ENCODE data around the gene SPEF2.

SPEF2 gene

DNA sequence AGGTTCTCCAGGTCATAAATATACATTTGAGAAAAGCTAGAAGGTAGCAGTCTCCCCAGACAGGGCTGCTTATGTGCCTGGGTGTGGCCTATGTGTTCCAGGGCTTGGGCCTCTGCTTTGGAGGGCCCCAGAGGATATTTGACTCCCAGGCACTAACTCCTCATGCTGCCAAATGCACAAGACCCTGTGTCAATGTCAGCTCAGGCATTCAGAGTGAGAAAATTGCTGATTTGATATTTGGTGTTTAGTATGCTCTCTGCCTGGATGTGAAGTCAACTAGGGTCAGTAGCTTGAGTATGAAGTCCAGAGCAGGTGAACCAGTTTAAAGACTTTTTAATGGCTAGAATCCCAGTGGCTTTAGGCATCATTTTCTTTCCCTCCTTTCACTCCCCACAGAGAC, 181.5 kb downstream of the SPEF2 start:
- no peak for DNase-seq (ENCODE audit: low spot score)
- Histone ChIP-seq H3K4me3 (no peak overlapping the region), H3K27ac (no peak overlapping the region)
- TF ChIP-seq, protein P1, sequence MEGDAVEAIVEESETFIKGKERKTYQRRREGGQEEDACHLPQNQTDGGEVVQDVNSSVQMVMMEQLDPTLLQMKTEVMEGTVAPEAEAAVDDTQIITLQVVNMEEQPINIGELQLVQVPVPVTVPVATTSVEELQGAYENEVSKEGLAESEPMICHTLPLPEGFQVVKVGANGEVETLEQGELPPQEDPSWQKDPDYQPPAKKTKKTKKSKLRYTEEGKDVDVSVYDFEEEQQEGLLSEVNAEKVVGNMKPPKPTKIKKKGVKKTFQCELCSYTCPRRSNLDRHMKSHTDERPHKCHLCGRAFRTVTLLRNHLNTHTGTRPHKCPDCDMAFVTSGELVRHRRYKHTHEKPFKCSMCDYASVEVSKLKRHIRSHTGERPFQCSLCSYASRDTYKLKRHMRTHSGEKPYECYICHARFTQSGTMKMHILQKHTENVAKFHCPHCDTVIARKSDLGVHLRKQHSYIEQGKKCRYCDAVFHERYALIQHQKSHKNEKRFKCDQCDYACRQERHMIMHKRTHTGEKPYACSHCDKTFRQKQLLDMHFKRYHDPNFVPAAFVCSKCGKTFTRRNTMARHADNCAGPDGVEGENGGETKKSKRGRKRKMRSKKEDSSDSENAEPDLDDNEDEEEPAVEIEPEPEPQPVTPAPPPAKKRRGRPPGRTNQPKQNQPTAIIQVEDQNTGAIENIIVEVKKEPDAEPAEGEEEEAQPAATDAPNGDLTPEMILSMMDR (IDR thresholded peaks at IDR 0.05) = no peak

- TF ChIP-seq, protein P1 (IDR thresholded peaks at IDR 0.05) = no peak
- Histone ChIP-seq H3K27ac (no peak overlapping the region), H3K4me3 (no peak overlapping the region)
- DNase-seq (ENCODE audit: low spot score) = no peak
Measured at GRCh38 chr5:35799753-35800152, 182.1 kb downstream of the SPEF2 start.

DNA sequence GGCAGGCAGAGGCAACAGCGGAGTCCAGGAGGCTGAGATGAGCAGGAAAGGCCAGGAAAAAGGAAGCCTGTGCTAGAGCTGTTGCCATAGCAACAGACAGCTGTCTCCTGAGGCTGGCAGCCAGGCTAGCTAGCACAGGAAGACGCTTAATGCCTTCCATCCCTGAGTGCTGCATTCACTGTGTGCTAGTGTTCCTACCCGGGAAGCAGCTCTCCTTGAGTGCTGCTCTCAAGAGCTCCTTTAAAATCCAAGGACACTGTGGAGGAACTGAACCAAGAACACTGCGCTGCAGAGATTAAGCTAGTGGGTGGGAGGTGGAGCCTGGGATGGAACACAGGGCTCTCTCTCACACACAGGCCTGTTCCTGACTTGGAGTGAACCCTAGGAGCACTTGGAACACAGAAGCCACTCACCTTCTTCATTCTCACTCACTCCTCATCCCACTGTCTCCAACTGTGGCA, 185.6 kb downstream of the SPEF2 start:
- TF ChIP-seq, protein P1 (IDR thresholded peaks at IDR 0.05) = no peak
- no peak for DNase-seq (ENCODE audit: low spot score)
- no peak overlapping the region for H3K27ac ChIP-seq
- no peak overlapping the region for H3K4me3 ChIP-seq

DNA sequence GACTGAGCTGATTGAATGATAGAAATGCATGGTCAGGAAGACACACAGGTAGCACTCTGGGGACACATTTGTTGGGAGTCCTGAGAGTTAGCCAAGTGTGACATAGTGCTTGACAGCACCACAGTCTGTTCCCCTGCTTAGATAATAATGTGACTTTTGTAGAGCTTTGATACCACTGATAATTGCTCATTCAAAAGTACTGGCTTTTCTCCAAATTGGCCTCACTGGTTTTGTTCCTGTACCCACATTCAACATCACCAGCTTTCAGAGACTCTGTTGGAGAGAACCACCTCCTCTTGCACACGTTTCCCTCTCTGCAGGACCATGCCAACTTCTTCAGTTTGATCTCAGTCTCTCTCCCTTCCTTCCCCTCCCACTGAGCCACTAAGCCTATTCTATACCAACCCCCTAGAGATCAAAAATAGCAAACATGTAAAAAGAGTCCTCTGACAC, 186.6 kb downstream of the SPEF2 start:
- H3K27ac ChIP-seq = no peak overlapping the region
- TF ChIP-seq, protein P1 (IDR thresholded peaks at IDR 0.05) = no peak
- no peak overlapping the region for H3K4me3 ChIP-seq
- DNase-seq (ENCODE audit: low spot score) = no peak

DNA sequence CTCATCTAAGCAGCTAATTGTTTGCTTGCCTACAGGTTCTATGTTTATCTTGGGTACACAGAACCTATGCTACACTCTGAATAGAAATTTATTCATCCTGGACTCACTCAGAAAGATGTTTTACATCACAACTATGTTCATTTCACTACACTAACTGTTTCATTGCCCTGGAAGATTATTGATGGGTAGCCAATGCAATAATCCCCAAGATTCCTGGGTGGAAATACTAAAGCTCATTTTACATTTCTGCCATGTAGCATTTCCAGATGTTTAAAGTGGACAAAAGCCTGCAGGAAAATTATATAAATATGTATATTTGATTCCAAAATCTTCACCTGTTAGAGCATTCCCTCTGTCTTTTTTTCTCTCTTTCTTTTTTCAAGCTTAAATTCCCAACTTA, 187.2 kb downstream of the SPEF2 start:
- Histone ChIP-seq H3K4me3 (no peak overlapping the region), H3K27ac (no peak overlapping the region)
- no peak for DNase-seq (ENCODE audit: low spot score)
- TF ChIP-seq, protein P1 (IDR thresholded peaks at IDR 0.05) = no peak

DNA sequence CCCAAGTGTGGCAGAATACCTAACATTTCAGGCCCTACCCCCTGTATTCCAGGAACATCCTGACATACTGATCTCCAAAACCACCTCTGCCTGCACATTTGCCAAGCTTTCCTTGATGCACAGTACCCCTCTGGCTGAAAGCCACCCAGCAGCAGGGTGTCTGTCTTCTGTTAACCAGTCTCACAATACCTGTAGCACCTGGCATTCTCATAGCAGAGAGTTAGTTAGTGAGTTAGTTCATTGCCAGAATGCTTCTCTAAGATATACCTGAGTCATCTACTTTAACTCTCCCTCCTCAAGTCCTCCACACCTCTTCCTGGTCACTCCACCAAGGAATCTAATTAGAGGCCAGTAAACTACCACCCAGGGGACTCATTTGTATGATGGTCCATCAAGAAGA, 192.9 kb downstream of the SPEF2 start:
- DNase-seq (ENCODE audit: low spot score) = no peak
- no peak overlapping the region for H3K4me3 ChIP-seq
- H3K27ac ChIP-seq = no peak overlapping the region
- TF ChIP-seq, protein P1 (IDR thresholded peaks at IDR 0.05) = no peak

- Histone ChIP-seq H3K4me3 (no peak overlapping the region), H3K27ac (no peak overlapping the region)
- TF ChIP-seq, protein P1 (IDR thresholded peaks at IDR 0.05) = no peak
- no peak for DNase-seq (ENCODE audit: low spot score)
Measured at GRCh38 chr5:35811108-35811741, 193.6 kb downstream of the SPEF2 start.

Data from coronary artery (tissue), 2 donors.